ENCODE data around the gene TMEM40.

- TF ChIP-seq POLR2A (IDR thresholded peaks at IDR 0.05) (no peak), CTCF (IDR thresholded peaks at IDR 0.05) (no peak)
These were observed 870 bp upstream of the TMEM40 start for GRCh38 chr3:12759693-12760565.
